Islet of Langerhans (tissue), 1 donor: ENCODE measurements around the gene AKAP6.

Source experiments
- FAIRE-seq: peaks from one replicate; lab custom pipeline; 2011; peaks lifted over from hg19 to GRCh38; lab: Jason Lieb, UNC

Gene AKAP6

GRCh38 chr14:32709027-32709426 is 379.9 kb downstream of the AKAP6 start:
- peak; percentile 5 for FAIRE-seq

- FAIRE-seq, result no peak
Measured at GRCh38 chr14:32710231-32710671, 381.2 kb downstream of the AKAP6 start.

GRCh38 chr14:32710731-32711680 is 381.9 kb downstream of the AKAP6 start:
- peak; percentile 87 for FAIRE-seq

- no peak for FAIRE-seq
Measured at GRCh38 chr14:32713856-32714255, 384.8 kb downstream of the AKAP6 start.

GRCh38 chr14:32719601-32720000 is 390.5 kb downstream of the AKAP6 start:
- no peak for FAIRE-seq

GRCh38 chr14:32720927-32721326 is 391.8 kb downstream of the AKAP6 start:
- no peak for FAIRE-seq

- no peak for FAIRE-seq
Measured at GRCh38 chr14:32722631-32723183, 393.6 kb downstream of the AKAP6 start.

- FAIRE-seq, result no peak
Measured at GRCh38 chr14:32724867-32725471, 395.9 kb downstream of the AKAP6 start.

GRCh38 chr14:32726516-32726915 is 397.4 kb downstream of the AKAP6 start:
- FAIRE-seq, result no peak

GRCh38 chr14:32727832-32728231 is 398.7 kb downstream of the AKAP6 start:
- no peak for FAIRE-seq

GRCh38 chr14:32728526-32728925 is 399.4 kb downstream of the AKAP6 start:
- FAIRE-seq, result no peak

GRCh38 chr14:32728976-32729375 is 399.9 kb downstream of the AKAP6 start:
- FAIRE-seq, result no peak

GRCh38 chr14:32731249-32731648 is 402.2 kb downstream of the AKAP6 start:
- no peak for FAIRE-seq

- FAIRE-seq, result no peak
Measured at GRCh38 chr14:32733015-32733414, 403.9 kb downstream of the AKAP6 start.

GRCh38 chr14:32734261-32734660 is 405.2 kb downstream of the AKAP6 start:
- FAIRE-seq, result no peak

- FAIRE-seq, result no peak
Measured at GRCh38 chr14:32737621-32738020, 408.5 kb downstream of the AKAP6 start.

- no peak for FAIRE-seq
Measured at GRCh38 chr14:32738206-32738871, 409.2 kb downstream of the AKAP6 start.

GRCh38 chr14:32744811-32745445 is 415.8 kb downstream of the AKAP6 start:
- FAIRE-seq, result peak; percentile 43

- peak; percentile 80 for FAIRE-seq
Measured at GRCh38 chr14:32754209-32754608, 425.1 kb downstream of the AKAP6 start.

- no peak for FAIRE-seq
Measured at GRCh38 chr14:32756173-32756572, 427.1 kb downstream of the AKAP6 start.

GRCh38 chr14:32756775-32757174 is 427.7 kb downstream of the AKAP6 start:
- FAIRE-seq, result no peak

- no peak for FAIRE-seq
Measured at GRCh38 chr14:32757568-32757967, 428.5 kb downstream of the AKAP6 start.
